ENCODE results near the gene TMC8. TPM values are rescaled to one million over a fixed set of nuclear protein-coding genes. Genes with fewer than 3 reads are reported as not detected.

TMC8 gene
- total RNA-seq, 4 donors from 2014 or later = 1.3 to 5.3 (median 2.3) TPM

DNA sequence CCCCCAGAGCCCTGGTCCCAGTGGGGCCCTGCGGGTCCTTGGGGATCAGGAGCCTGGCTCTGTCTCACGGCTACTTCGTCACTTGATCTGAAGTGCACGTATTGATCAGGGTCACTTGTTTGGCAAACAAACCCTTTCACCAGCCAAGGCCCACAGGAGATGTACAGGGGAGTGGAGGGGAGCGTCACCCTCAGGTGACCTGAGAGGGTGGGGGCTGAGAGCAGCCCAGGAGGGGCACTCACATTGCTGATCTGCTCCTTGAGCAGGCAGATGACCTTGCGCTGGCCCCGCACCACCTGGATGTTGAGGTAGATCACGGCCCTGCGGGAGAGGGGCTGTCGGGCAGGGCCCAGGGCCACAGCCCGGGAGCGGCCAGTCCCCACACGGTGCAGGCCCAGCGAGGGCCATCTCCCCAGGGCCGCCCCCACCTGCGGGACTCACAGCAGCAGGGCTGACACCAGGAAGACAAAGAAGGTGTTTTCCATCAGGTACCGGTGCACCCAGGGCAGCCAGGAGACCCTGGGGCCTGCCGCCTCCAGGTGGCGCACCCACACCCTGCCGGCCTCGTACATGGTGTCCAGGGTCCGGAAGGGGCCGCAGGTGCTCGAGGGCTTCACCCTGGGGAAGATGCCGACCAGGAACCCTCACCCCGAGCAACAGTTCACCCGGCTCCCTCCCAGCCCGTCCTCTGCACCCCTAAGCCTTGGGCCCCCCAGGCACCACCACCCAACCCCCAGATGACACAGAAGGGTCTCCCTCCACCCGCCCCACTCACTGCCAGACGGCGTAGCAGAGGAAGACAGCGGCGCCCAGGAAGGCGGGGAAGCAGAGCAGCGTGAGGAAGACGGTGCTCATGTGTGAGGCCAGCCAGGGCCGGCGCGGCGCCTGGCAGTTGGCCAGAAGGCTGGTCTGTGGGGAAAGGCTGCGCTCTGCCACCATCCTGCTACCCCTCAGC is 13.3 kb upstream of the TMC8 start:
- WGBS = 61% methylated on average over 22 of the region's 41 CpGs
- Histone ChIP-seq H3K27me3 (no peaks in the 10 kb centered on the region), H3K9me3 (no peaks in the 10 kb centered on the region), H3K27ac (replicated peaks in 1 of 4) (no peak overlapping the region), H3K36me3 (peaks cover 0 to 60% (median 29%) of the 10 kb centered on the region in 4 donors), H3K4me3 (no peak overlapping the region), H3K4me1 (peaks cover 23 to 40% (median 26%) of the 10 kb centered on the region in 4 donors)
- intact Hi-C loops (cut with DNase I) = no loop called here
- no peak for DNase-seq (ENCODE audit: extremely low spot score)
- TF ChIP-seq POLR2AphosphoS5 (IDR thresholded peaks at IDR 0.05) (no peak), CTCF (IDR thresholded peaks at IDR 0.05) (peak; percentile 21 to 39 (median 24))

GRCh38 chr17:78118801-78119241 is 11.8 kb upstream of the TMC8 start:
- DNase-seq (ENCODE audit: extremely low spot score) = no peak
- Histone ChIP-seq H3K4me1 (peaks cover 13 to 25% (median 15%) of the 10 kb centered on the region in 4 donors), H3K27me3 (no peaks in the 10 kb centered on the region), H3K27ac (replicated peaks in 1 of 4) (no peak overlapping the region), H3K9me3 (no peaks in the 10 kb centered on the region), H3K36me3 (peaks cover 0 to 69% (median 39%) of the 10 kb centered on the region in 4 donors), H3K4me3 (no peak overlapping the region)
- TF ChIP-seq CTCF (IDR thresholded peaks at IDR 0.05) (no peak), POLR2AphosphoS5 (IDR thresholded peaks at IDR 0.05) (no peak), POLR2A (IDR thresholded peaks at IDR 0.05; ENCODE audit: low read depth) (no peak), EP300 (IDR thresholded peaks at IDR 0.05) (no peak)
- no CpG with 5 or more reads among the region's 14 CpGs for WGBS
- intact Hi-C loops (cut with DNase I) = no loop called here

DNA sequence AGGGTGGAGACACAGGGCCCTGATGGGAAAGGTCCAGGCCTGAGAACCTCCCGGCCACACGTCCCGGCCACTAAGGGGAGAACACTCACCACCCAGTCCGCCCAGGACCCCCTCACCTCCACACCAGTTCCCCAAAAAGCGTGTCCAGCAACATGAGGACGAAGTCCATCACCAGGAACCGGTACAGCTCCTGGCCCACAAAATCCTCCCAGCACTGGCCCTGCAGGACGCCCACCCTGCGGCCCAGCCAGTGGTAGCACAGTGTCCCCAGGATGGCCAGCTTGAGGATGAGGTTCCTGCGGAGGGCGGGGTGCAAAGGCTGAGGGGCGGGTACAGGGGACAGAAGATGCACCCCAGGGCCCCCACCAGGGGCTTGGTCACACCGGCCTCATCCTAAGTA is 10.0 kb upstream of the TMC8 start:
- WGBS = 93% methylated on average over 11 of the region's 13 CpGs
- Histone ChIP-seq H3K4me3 (no peak overlapping the region), H3K4me1 (peaks cover 20 to 26% (median 24%) of the 10 kb centered on the region in 4 donors), H3K27ac (replicated peaks in 1 of 4) (no peak overlapping the region), H3K27me3 (no peaks in the 10 kb centered on the region), H3K36me3 (peaks cover 0 to 86% (median 55%) of the 10 kb centered on the region in 4 donors), H3K9me3 (no peaks in the 10 kb centered on the region)
- intact Hi-C loops (cut with DNase I) = no loop called here
- no peak for TF ChIP-seq POLR2AphosphoS5 (IDR thresholded peaks at IDR 0.05)
- no peak for TF ChIP-seq POLR2A (IDR thresholded peaks at IDR 0.05; ENCODE audit: low read depth)
- TF ChIP-seq CTCF (IDR thresholded peaks at IDR 0.05) = no peak
- no peak for TF ChIP-seq EP300 (IDR thresholded peaks at IDR 0.05)
- no peak for DNase-seq (ENCODE audit: extremely low spot score)

GRCh38 chr17:78120971-78121800 is 9.4 kb upstream of the TMC8 start:
- H3K27me3 ChIP-seq = no peaks in the 10 kb centered on the region
- peaks cover 0 to 92% (median 59%) of the 10 kb centered on the region in 4 donors for H3K36me3 ChIP-seq
- TF ChIP-seq CTCF (IDR thresholded peaks at IDR 0.05) (no peak), EP300 (IDR thresholded peaks at IDR 0.05) (no peak), POLR2AphosphoS5 (IDR thresholded peaks at IDR 0.05) (no peak), POLR2A (IDR thresholded peaks at IDR 0.05; ENCODE audit: low read depth) (no peak)
- intact Hi-C loops (cut with DNase I) = no loop called here
- WGBS = 89% methylated on average over 29 of the region's 35 CpGs
- H3K9me3 ChIP-seq = no peaks in the 10 kb centered on the region
- no peak overlapping the region for H3K4me3 ChIP-seq
- H3K4me1 ChIP-seq = peaks cover 27 to 32% (median 31%) of the 10 kb centered on the region in 4 donors
- H3K27ac ChIP-seq (replicated peaks in 1 of 4) = no peak overlapping the region
- no peak for DNase-seq (ENCODE audit: extremely low spot score)

All from esophagus muscularis mucosa (tissue), 4 donors.